Measurements from ENCODE around the gene C14orf132. TPM values are rescaled to one million over a fixed set of nuclear protein-coding genes. Genes with fewer than 3 reads are reported as not detected.

Gene C14orf132
- total RNA-seq, 1 donor from 2014 or later: 12.0 TPM

DNA sequence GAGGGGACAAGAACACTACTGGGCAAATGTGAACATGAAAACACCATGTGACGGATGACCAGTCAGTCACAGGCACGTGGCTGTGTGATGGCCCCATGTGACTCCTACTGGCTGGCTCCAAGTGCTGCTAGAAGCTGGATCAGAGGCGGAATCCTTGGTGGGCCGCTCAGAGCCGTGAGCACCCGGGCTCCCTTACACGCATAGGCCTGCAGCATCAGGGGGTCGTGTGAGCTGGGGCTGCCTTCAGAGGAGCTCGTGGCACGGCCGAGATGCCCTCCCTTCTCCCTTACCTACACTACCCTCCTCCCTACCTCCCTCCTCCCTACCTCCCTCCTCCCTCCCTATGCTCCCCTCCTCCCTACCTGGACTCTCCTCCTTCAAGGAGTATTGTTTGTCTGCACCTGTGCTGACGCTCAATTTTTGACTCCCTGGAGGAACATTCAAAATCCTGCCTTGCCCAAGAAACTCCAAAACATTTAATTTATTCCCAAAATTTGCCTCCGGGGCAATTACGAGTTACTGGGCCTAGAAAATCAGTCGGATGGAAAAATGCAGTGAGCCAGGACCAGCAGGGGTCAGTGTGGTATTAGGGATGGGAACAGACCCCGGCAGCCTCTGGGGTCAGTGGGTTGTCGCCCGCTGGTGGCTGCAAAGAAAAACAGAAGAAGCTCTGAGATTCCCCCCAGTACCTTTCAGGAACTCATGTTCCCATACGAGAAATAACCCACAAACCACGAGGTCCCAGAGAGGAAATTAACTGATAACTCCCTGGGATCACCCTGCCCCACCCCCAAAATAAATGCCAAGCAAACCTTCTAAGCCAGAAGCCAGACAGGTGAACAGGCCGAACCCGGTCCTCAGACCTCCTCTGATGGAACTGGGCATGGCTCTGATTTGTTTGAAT lies 61.3 kb downstream of the C14orf132 start:
- no peak for DNase-seq (ENCODE audit: extremely low spot score in 2 of 2)
- no peaks in the 10 kb centered on the region for H3K9me3 ChIP-seq
- H3K4me1 ChIP-seq: peaks cover 36% of the 10 kb centered on the region
- H3K27ac ChIP-seq: peak overlapping the region; percentile 42
- H3K36me3 ChIP-seq: no peaks in the 10 kb centered on the region
- H3K4me3 ChIP-seq: no peak overlapping the region
- H3K27me3 ChIP-seq: no peaks in the 10 kb centered on the region
- intact Hi-C loops (cut with DNase I): loop anchor here (2.0 kb wide), 1 partner anchor 174 kb away; no protein-coding TSS in a partner anchor
- TF ChIP-seq, protein P1, sequence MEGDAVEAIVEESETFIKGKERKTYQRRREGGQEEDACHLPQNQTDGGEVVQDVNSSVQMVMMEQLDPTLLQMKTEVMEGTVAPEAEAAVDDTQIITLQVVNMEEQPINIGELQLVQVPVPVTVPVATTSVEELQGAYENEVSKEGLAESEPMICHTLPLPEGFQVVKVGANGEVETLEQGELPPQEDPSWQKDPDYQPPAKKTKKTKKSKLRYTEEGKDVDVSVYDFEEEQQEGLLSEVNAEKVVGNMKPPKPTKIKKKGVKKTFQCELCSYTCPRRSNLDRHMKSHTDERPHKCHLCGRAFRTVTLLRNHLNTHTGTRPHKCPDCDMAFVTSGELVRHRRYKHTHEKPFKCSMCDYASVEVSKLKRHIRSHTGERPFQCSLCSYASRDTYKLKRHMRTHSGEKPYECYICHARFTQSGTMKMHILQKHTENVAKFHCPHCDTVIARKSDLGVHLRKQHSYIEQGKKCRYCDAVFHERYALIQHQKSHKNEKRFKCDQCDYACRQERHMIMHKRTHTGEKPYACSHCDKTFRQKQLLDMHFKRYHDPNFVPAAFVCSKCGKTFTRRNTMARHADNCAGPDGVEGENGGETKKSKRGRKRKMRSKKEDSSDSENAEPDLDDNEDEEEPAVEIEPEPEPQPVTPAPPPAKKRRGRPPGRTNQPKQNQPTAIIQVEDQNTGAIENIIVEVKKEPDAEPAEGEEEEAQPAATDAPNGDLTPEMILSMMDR (IDR thresholded peaks at IDR 0.05): peak; percentile 79 to 88 (median 86)
- TF ChIP-seq POLR2A (IDR thresholded peaks at IDR 0.05): no peak

DNA sequence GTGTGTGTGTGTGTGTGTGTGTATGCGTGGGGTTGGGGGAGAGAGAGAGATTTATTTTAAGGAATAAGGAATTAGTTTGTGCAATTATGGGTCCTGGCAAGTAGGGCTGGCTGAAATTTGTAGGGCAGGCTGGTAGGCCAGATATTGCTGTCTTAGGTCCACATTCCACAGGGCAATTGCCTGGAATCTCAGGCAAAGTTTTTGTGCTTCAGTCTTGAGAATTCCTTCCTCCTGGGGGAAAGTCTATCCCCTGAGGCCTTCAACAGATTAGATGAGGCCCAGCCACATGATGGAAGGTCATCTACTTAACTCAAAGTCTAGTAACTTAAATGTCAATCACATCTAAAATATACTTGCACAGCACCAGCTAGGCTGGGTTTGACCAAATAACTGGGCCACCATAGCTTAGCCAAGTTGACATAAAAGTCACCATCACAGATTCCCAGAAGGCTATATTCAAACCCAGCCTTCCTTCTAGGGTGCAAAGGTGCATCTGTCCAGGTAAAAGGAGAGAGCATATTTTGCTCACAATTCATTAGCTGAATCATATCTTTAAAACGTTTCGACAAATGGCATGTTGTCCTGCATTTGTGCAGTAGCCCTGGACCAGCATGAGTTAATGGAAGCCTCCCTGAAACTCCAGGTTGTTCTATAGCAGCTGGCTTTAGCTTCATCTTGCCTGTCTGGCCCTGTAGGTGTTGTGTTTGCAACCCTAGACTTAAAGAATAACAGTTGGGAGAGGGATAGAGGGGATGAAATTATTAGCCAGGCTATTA lies 63.1 kb downstream of the C14orf132 start:
- no peaks in the 10 kb centered on the region for H3K9me3 ChIP-seq
- intact Hi-C loops (cut with DNase I): no loop called here
- H3K4me1 ChIP-seq: peaks cover 33% of the 10 kb centered on the region
- TF ChIP-seq POLR2AphosphoS5 (IDR thresholded peaks at IDR 0.05; ENCODE audit: insufficient read depth in 1 of 2, low read depth in 1 of 2) (no peak), POLR2A (IDR thresholded peaks at IDR 0.05) (no peak)
- TF ChIP-seq, protein P1 (IDR thresholded peaks at IDR 0.05): no peak
- H3K27ac ChIP-seq: peak overlapping the region; percentile 86
- no peaks in the 10 kb centered on the region for H3K27me3 ChIP-seq
- no peak overlapping the region for H3K4me3 ChIP-seq
- DNase-seq (ENCODE audit: extremely low spot score in 2 of 2): no peak
- no peaks in the 10 kb centered on the region for H3K36me3 ChIP-seq

DNA sequence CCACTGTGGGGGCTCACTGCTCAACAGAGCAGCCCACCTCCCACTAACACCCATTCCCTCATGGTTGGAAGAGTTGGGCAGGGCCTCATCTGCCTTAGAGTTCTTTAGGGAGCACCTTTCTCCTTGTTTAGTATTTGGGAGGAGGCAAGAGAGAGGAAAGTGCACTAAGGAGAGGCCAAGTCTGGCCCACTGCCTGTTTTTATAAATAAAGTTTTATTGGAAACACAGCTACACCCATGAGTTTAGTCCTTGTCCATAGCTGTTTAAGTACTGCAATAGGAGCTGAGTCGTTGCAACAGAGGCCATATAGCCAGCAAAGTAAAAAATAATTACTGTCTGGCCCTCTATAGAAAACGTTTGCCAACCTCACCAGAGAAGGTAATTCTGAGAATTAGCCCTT lies 63.9 kb downstream of the C14orf132 start:
- no peak for DNase-seq (ENCODE audit: extremely low spot score in 2 of 2)
- TF ChIP-seq POLR2AphosphoS5 (IDR thresholded peaks at IDR 0.05; ENCODE audit: insufficient read depth in 1 of 2, low read depth in 1 of 2) (no peak), POLR2A (IDR thresholded peaks at IDR 0.05) (no peak)
- TF ChIP-seq, protein P1 (IDR thresholded peaks at IDR 0.05): no peak
- Histone ChIP-seq H3K27me3 (no peaks in the 10 kb centered on the region), H3K36me3 (no peaks in the 10 kb centered on the region), H3K4me3 (no peak overlapping the region), H3K4me1 (peaks cover 33% of the 10 kb centered on the region), H3K9me3 (no peaks in the 10 kb centered on the region), H3K27ac (peak overlapping the region; percentile 86)
- intact Hi-C loops (cut with DNase I): no loop called here

DNA sequence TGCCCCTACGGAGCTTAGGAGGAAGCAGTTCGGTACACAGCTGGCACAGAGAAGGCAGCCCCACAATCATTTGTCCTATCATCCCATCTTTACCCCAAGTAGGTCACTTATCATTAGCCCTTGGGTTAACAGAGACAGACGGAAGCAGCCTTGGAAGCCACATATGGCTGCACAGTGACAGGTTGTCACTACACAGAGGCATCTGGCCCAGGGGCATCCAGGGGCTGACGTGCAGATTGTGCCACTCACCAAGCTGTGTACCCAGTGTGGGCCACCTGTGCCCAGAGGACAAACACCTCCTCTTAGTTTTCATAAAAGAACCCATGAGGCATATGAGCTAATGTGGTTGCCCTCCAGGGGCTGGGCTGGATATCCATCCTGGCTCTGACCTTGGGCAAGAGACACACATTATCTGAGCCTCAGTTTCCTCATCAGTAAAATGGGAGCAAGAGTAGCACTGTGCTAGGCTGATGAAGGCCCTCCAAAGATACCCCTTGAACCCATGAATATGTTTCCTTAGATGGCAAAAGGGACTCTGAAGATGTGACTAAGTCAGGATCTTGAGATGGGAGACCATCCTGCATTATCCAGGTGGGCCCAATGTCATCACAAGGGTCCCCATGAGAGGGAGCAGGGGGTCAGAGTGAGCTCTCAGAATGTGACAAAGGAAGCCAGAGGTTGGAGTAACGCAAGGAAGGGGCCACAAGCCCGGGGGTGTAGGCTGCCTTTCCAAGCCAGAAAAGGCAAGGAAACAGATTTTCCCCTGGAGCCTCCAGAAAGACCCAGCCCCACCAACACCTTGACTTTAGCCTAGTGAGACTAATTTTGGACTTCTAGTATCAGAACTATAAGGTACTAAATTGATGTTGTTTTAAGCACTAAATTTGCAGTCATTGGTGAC lies 64.6 kb downstream of the C14orf132 start:
- no peaks in the 10 kb centered on the region for H3K9me3 ChIP-seq
- H3K27ac ChIP-seq: peak overlapping the region; percentile 86
- no peak for DNase-seq (ENCODE audit: extremely low spot score in 2 of 2)
- no peak overlapping the region for H3K4me3 ChIP-seq
- TF ChIP-seq POLR2A (IDR thresholded peaks at IDR 0.05): no peak
- TF ChIP-seq POLR2AphosphoS5 (IDR thresholded peaks at IDR 0.05; ENCODE audit: insufficient read depth in 1 of 2, low read depth in 1 of 2): no peak
- TF ChIP-seq, protein P1 (IDR thresholded peaks at IDR 0.05): no peak
- H3K27me3 ChIP-seq: no peaks in the 10 kb centered on the region
- no peaks in the 10 kb centered on the region for H3K36me3 ChIP-seq
- H3K4me1 ChIP-seq: peaks cover 33% of the 10 kb centered on the region
- intact Hi-C loops (cut with DNase I): no loop called here
